ENCODE results near the gene ZNF723.

ZNF723 gene

GRCh38 chr19:22901431-22902130 is 69.5 kb downstream of the ZNF723 start:
- Histone ChIP-seq H3K36me3 (ENCODE audit: control insufficient read depth, insufficient read depth, low read length) (no peaks in the 10 kb centered on the region), H3K27ac (ENCODE audit: low read depth, low read length) (no peak overlapping the region), H3K4me3 (ENCODE audit: low read length) (no peak overlapping the region), H3K9ac (ENCODE audit: low read length) (no peak overlapping the region), H3K27me3 (ENCODE audit: control insufficient read depth, insufficient read depth, low read length) (no peaks in the 10 kb centered on the region), H3K4me1 (ENCODE audit: control insufficient read depth, insufficient read depth, low read length) (no peaks in the 10 kb centered on the region)

Measured in rectal smooth muscle tissue (tissue), 1 donor.